IMR-90 (cell line): Measurements from ENCODE around the gene PRR14L.

Experiments
- BHLHE40 ChIP-seq: fragments of 150-350 bp; IDR thresholded peaks from 2 replicates; pipeline ENCODE4 v1.6.1; 2016; ENCODE audit warnings: mild to moderate bottlenecking, low read depth, low read length
- CHD1 ChIP-seq: IDR thresholded peaks from 2 replicates; pipeline ENCODE4 v1.6.1; 2012; ENCODE audit warnings: low read depth, low read length, improper control_type of control experiment
- FOS ChIP-seq: fragments of 150-350 bp; IDR thresholded peaks from 2 replicates; pipeline ENCODE4 v1.6.1; 2016; ENCODE audit warnings: low read depth, low read length
- MAZ ChIP-seq: IDR thresholded peaks from 2 replicates; pipeline ENCODE4 v1.6.1; 2012; ENCODE audit warnings: low read depth, mild to moderate bottlenecking, low read length, improper control_type of control experiment, moderate library complexity, borderline replicate concordance
- POLR2A ChIP-seq: IDR thresholded peaks from 2 replicates; pipeline ENCODE4 v1.6.1; 2012; ENCODE audit warnings: mild to moderate bottlenecking, low read depth, low read length
- SMC3 ChIP-seq: fragments of 150-350 bp; IDR thresholded peaks from 2 replicates; pipeline ENCODE4 v1.6.1; 2016; ENCODE audit warnings: low read depth, mild to moderate bottlenecking, antibody characterized with exemption, low read length, moderate library complexity
- TF ChIP-seq, protein P1 (sequence below): conservative IDR thresholded peaks from 2 replicates; pipeline ENCODE4 v1.5.1; 2012; ENCODE audit warnings: mild to moderate bottlenecking, low read depth, low read length, improper control_type of control experiment
- TF ChIP-seq, protein P2 (sequence below): fragments of 150-350 bp; IDR thresholded peaks from 2 replicates; pipeline ENCODE4 v1.6.1; 2017; ENCODE audit warnings: mild to moderate bottlenecking, antibody characterized with exemption, low read length, low read depth

- TF ChIP-seq, protein P1, sequence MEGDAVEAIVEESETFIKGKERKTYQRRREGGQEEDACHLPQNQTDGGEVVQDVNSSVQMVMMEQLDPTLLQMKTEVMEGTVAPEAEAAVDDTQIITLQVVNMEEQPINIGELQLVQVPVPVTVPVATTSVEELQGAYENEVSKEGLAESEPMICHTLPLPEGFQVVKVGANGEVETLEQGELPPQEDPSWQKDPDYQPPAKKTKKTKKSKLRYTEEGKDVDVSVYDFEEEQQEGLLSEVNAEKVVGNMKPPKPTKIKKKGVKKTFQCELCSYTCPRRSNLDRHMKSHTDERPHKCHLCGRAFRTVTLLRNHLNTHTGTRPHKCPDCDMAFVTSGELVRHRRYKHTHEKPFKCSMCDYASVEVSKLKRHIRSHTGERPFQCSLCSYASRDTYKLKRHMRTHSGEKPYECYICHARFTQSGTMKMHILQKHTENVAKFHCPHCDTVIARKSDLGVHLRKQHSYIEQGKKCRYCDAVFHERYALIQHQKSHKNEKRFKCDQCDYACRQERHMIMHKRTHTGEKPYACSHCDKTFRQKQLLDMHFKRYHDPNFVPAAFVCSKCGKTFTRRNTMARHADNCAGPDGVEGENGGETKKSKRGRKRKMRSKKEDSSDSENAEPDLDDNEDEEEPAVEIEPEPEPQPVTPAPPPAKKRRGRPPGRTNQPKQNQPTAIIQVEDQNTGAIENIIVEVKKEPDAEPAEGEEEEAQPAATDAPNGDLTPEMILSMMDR = no peak
- TF ChIP-seq POLR2A = no peak
- no peak for TF ChIP-seq SMC3
- no peak for TF ChIP-seq MAZ
- TF ChIP-seq, protein P2, sequence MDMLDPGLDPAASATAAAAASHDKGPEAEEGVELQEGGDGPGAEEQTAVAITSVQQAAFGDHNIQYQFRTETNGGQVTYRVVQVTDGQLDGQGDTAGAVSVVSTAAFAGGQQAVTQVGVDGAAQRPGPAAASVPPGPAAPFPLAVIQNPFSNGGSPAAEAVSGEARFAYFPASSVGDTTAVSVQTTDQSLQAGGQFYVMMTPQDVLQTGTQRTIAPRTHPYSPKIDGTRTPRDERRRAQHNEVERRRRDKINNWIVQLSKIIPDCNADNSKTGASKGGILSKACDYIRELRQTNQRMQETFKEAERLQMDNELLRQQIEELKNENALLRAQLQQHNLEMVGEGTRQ = no peak
- no peak for TF ChIP-seq CHD1
- no peak for TF ChIP-seq BHLHE40
- no peak for TF ChIP-seq FOS
Measured at GRCh38 chr22:31680861-31681341, 69.0 kb downstream of the PRR14L start.
